ENCODE results near the gene AQP1.

The AQP1 gene

GRCh38 chr7:30902466-30902865, 9.2 kb upstream of the AQP1 start:
- in situ Hi-C loops (cut with HindIII; ENCODE audit: low sequenced_read_pairs) = no loop called here

GRCh38 chr7:30903146-30903545, 8.5 kb upstream of the AQP1 start:
- in situ Hi-C loops (cut with HindIII; ENCODE audit: low sequenced_read_pairs) = no loop called here
- H3K4me3 ChIP-seq (ENCODE audit: low read depth, low read length) = no peak overlapping the region
- DNase-seq (ENCODE audit: low read depth) = no peak
- no peak for TF ChIP-seq CTCF (IDR thresholded peaks at IDR 0.05; ENCODE audit: low read depth, low read length, missing control alignments)

More at GRCh38 chr7:30902466-30902865, 9.2 kb upstream of the AQP1 start:
- no peak for TF ChIP-seq CTCF (IDR thresholded peaks at IDR 0.05; ENCODE audit: low read depth, low read length, missing control alignments)
- H3K4me3 ChIP-seq (ENCODE audit: low read depth, low read length) = no peak overlapping the region
- no peak for DNase-seq (ENCODE audit: low read depth)

GRCh38 chr7:30904561-30904960, 7.1 kb upstream of the AQP1 start:
- no peak overlapping the region for H3K4me3 ChIP-seq (ENCODE audit: low read depth, low read length)
- TF ChIP-seq CTCF (IDR thresholded peaks at IDR 0.05; ENCODE audit: low read depth, low read length, missing control alignments) = no peak
- in situ Hi-C loops (cut with HindIII; ENCODE audit: low sequenced_read_pairs) = no loop called here
- DNase-seq (ENCODE audit: low read depth) = no peak

GRCh38 chr7:30905078-30906012, 6.3 kb upstream of the AQP1 start:
- no peak for TF ChIP-seq CTCF (IDR thresholded peaks at IDR 0.05; ENCODE audit: low read depth, low read length, missing control alignments)
- in situ Hi-C loops (cut with HindIII; ENCODE audit: low sequenced_read_pairs) = no loop called here
- H3K4me3 ChIP-seq (ENCODE audit: low read depth, low read length) = no peak overlapping the region
- DNase-seq (ENCODE audit: low read depth) = no peak

GRCh38 chr7:30906014-30906413, 5.6 kb upstream of the AQP1 start:
- no peak overlapping the region for H3K4me3 ChIP-seq (ENCODE audit: low read depth, low read length)
- no peak for DNase-seq (ENCODE audit: low read depth)
- in situ Hi-C loops (cut with HindIII; ENCODE audit: low sequenced_read_pairs) = no loop called here
- TF ChIP-seq CTCF (IDR thresholded peaks at IDR 0.05; ENCODE audit: low read depth, low read length, missing control alignments) = no peak

- DNase-seq (ENCODE audit: low read depth) = no peak
- no peak overlapping the region for H3K4me3 ChIP-seq (ENCODE audit: low read depth, low read length)
- no peak for TF ChIP-seq CTCF (IDR thresholded peaks at IDR 0.05; ENCODE audit: low read depth, low read length, missing control alignments)
- in situ Hi-C loops (cut with HindIII; ENCODE audit: low sequenced_read_pairs) = no loop called here
These were observed 5.0 kb upstream of the AQP1 start for GRCh38 chr7:30906515-30907240.
